Right atrium auricular region (tissue), 2 donors: ENCODE measurements around the gene ATG10. TPM values are rescaled to one million over a fixed set of nuclear protein-coding genes. Genes with fewer than 3 reads are reported as not detected.
"Not testable (repeated sequence)": the region's sequence is repeated elsewhere in the genome, so short reads cannot be mapped to it uniquely, and the experiment has no call there.

Experiments
- DNase-seq: peaks from one replicate; pipeline ENCODE4 v3.0.0-alpha.2; 2019; ENCODE audit warnings: low spot score
- H3K27ac ChIP-seq, 2 donors: fragments of 200-600 bp; sonication (generic); 1 replicate in 1 of 2; 2 replicates in 1 of 2; pipeline ENCODE4 v1.5.1; 2016 to 2019
- H3K27me3 ChIP-seq, 2 donors: fragments of 200-600 bp; sonication (generic); one replicate each; pipeline versions ENCODE4 v1.5.1 to v1.6.0; 2017 to 2019
- H3K36me3 ChIP-seq: fragments of 200-600 bp; sonication (generic); one replicate; pipeline ENCODE4 v1.5.1; 2016
- H3K4me1 ChIP-seq, 2 donors: fragments of 200-600 bp; sonication (generic); one replicate each; pipeline versions ENCODE4 v1.5.1 to v1.6.0; 2017 to 2019
- H3K4me3 ChIP-seq, 2 donors: fragments of 200-600 bp; sonication (generic); 1 replicate in 1 of 2; 2 replicates in 1 of 2; pipeline ENCODE4 v1.5.1; 2017 to 2019; ENCODE audit warnings: mild to moderate bottlenecking in 1 of 2, moderate library complexity in 1 of 2
- H3K9me3 ChIP-seq, 2 donors: fragments of 200-600 bp; sonication (generic); one replicate each; pipeline ENCODE4 v1.5.1; 2019
- CTCF ChIP-seq, 2 donors: fragments of 200-600 bp; sonication (generic); IDR thresholded peaks; one replicate each; pipeline ENCODE4 v1.5.1; 2019; ENCODE audit warnings: antibody characterized with exemption in 2 of 2
- total RNA-seq, 2 donors: library from RNA; depleted of rRNA; stranded (reverse); fragments of >200 nt; gene quantifications; one replicate each; pipeline ENCODE4 v1.1.0, GENCODE V29; 2016

The ATG10 gene
- total RNA-seq, 2 donors from 2014 or later, result 4.2 to 5.6 TPM

- no peak for TF ChIP-seq CTCF (IDR thresholded peaks at IDR 0.05)
- Histone ChIP-seq H3K36me3 (no peaks in the 10 kb centered on the region), H3K9me3 (no peaks in the 10 kb centered on the region), H3K27me3 (no peaks in the 10 kb centered on the region), H3K4me1 (no peaks in the 10 kb centered on the region), H3K27ac (no peak overlapping the region), H3K4me3 (no peak overlapping the region)
- DNase-seq, result no peak
Measured at GRCh38 chr5:82257247-82257646, 285.4 kb downstream of the ATG10 start.

- no peaks in the 10 kb centered on the region for H3K9me3 ChIP-seq
- H3K27ac ChIP-seq, result no peak overlapping the region
- TF ChIP-seq CTCF (IDR thresholded peaks at IDR 0.05), result no peak
- no peaks in the 10 kb centered on the region for H3K4me1 ChIP-seq
- no peak overlapping the region for H3K4me3 ChIP-seq
- H3K36me3 ChIP-seq, result no peaks in the 10 kb centered on the region
- H3K27me3 ChIP-seq, result no peaks in the 10 kb centered on the region
- DNase-seq, result no peak
Measured at GRCh38 chr5:82257729-82258128, 285.9 kb downstream of the ATG10 start.

- Histone ChIP-seq H3K27me3 (no peaks in the 10 kb centered on the region), H3K9me3 (no peaks in the 10 kb centered on the region), H3K4me3 (no peak overlapping the region), H3K4me1 (no peaks in the 10 kb centered on the region), H3K36me3 (no peaks in the 10 kb centered on the region), H3K27ac (no peak overlapping the region)
- TF ChIP-seq CTCF (IDR thresholded peaks at IDR 0.05), result peak in 1 of 2 donors; percentile 59
- no peak for DNase-seq
Measured at GRCh38 chr5:82259172-82259800, 287.5 kb downstream of the ATG10 start.

- Histone ChIP-seq H3K4me3 (no peak overlapping the region), H3K27me3 (no peaks in the 10 kb centered on the region), H3K4me1 (no peaks in the 10 kb centered on the region), H3K36me3 (no peaks in the 10 kb centered on the region), H3K27ac (no peak overlapping the region), H3K9me3 (no peaks in the 10 kb centered on the region)
- no peak for TF ChIP-seq CTCF (IDR thresholded peaks at IDR 0.05)
- no peak for DNase-seq
Measured at GRCh38 chr5:82265047-82265446, 293.2 kb downstream of the ATG10 start.

- H3K4me1 ChIP-seq, DNase-seq, H3K36me3 ChIP-seq, H3K9me3 ChIP-seq, H3K4me3 ChIP-seq, H3K27ac ChIP-seq, H3K27me3 ChIP-seq: not testable (repeated sequence)
Measured at GRCh38 chr5:82267297-82267933, 295.6 kb downstream of the ATG10 start.

- not testable (repeated sequence) for H3K36me3 ChIP-seq, H3K4me1 ChIP-seq, DNase-seq, H3K4me3 ChIP-seq, H3K27ac ChIP-seq, H3K27me3 ChIP-seq, H3K9me3 ChIP-seq
Measured at GRCh38 chr5:82269363-82269762, 297.5 kb downstream of the ATG10 start.

GRCh38 chr5:82272571-82273356, 300.9 kb downstream of the ATG10 start:
- H3K4me3 ChIP-seq, H3K4me1 ChIP-seq, H3K9me3 ChIP-seq, H3K27ac ChIP-seq, DNase-seq, H3K27me3 ChIP-seq: not testable (repeated sequence)
- peaks cover 25% of the 10 kb centered on the region for H3K36me3 ChIP-seq

GRCh38 chr5:82273426-82273825, 301.6 kb downstream of the ATG10 start:
- H3K36me3 ChIP-seq, result peaks cover 25% of the 10 kb centered on the region
- H3K4me3 ChIP-seq, H3K27ac ChIP-seq, H3K9me3 ChIP-seq, H3K4me1 ChIP-seq, DNase-seq, H3K27me3 ChIP-seq: not testable (repeated sequence)
